GM23338 (cell line): ENCODE data around the gene BCS1L.

ENCODE experiments used
- CREB1 ChIP-seq: fragments of 250-450 bp; sonication (Bioruptor Pico); IDR thresholded peaks from 2 replicates; pipeline ENCODE4 v1.5.0; 2020; ENCODE audit warnings: low read depth, mild to moderate bottlenecking, moderate library complexity
- EZH2 ChIP-seq: fragments of 200-600 bp; sonication (generic); IDR thresholded peaks from one replicate; pipeline ENCODE4 v1.8.0; 2017; ENCODE audit warnings: antibody characterized with exemption, mild to moderate bottlenecking, low read depth; ENCODE audit not compliant: unreplicated experiment
- EZH2phosphoT487 ChIP-seq: fragments of 200-600 bp; sonication (generic); IDR thresholded peaks from one replicate; pipeline ENCODE4 v1.8.1; 2018; ENCODE audit warnings: antibody characterized with exemption; ENCODE audit not compliant: unreplicated experiment
- JUNB ChIP-seq: IDR thresholded peaks from one replicate; pipeline ENCODE4 v1.6.1; 2016; ENCODE audit warnings: antibody characterized with exemption; ENCODE audit not compliant: unreplicated experiment
- TF ChIP-seq, protein P1 (sequence below), 2 experiments: fragments of 200-600 bp in 1 of 2; sonication (generic) in 1 of 2; conservative IDR thresholded peaks; 2 replicates each; pipeline versions ENCODE4 v1.5.1 to v1.6.1; 2016 to 2017; ENCODE audit warnings: antibody characterized with exemption in 2 of 2, low read depth in 2 of 2, mild to moderate bottlenecking in 2 of 2, moderate library complexity in 1 of 2
- TF ChIP-seq, protein P2 (sequence below): IDR thresholded peaks from one replicate; pipeline ENCODE4 v1.6.1; 2018; ENCODE audit warnings: antibody characterized with exemption; ENCODE audit not compliant: unreplicated experiment

DNA sequence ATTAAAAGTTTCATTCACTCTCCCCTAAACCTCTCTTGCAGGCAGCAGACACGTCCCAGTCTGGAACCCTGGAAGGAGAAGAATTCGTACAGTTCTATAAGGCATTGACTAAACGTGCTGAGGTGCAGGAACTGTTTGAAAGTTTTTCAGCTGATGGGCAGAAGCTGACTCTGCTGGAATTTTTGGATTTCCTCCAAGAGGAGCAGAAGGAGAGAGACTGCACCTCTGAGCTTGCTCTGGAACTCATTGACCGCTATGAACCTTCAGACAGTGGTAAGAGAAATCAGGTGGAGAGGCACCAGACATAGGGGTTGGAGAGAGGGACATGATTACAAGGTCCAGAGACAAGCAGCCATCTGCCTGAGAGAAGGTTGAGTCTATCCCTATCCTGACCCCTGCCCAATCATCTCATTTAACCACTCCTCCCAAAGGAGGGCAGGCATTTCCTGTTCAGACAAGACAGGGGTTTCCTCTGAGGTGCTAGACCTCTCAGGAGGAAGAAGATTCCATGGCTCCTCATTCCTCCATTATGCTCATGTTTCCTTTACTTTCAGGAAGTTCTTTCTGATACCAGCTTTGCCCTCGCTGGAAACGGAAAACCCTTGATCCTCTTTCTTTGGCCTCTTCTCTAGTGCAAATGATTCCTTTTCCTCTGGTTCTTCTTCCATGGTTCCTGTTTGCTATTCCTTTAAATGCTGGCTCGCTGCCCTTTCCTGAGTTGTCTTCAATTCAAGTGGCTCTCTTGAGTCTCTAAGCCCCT, 36.7 kb upstream of the BCS1L start:
- TF ChIP-seq, protein P1, sequence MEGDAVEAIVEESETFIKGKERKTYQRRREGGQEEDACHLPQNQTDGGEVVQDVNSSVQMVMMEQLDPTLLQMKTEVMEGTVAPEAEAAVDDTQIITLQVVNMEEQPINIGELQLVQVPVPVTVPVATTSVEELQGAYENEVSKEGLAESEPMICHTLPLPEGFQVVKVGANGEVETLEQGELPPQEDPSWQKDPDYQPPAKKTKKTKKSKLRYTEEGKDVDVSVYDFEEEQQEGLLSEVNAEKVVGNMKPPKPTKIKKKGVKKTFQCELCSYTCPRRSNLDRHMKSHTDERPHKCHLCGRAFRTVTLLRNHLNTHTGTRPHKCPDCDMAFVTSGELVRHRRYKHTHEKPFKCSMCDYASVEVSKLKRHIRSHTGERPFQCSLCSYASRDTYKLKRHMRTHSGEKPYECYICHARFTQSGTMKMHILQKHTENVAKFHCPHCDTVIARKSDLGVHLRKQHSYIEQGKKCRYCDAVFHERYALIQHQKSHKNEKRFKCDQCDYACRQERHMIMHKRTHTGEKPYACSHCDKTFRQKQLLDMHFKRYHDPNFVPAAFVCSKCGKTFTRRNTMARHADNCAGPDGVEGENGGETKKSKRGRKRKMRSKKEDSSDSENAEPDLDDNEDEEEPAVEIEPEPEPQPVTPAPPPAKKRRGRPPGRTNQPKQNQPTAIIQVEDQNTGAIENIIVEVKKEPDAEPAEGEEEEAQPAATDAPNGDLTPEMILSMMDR (conservative IDR thresholded peaks at IDR 0.05; ENCODE audit: low read depth in 2 of 2): no peak
- TF ChIP-seq, protein P2, sequence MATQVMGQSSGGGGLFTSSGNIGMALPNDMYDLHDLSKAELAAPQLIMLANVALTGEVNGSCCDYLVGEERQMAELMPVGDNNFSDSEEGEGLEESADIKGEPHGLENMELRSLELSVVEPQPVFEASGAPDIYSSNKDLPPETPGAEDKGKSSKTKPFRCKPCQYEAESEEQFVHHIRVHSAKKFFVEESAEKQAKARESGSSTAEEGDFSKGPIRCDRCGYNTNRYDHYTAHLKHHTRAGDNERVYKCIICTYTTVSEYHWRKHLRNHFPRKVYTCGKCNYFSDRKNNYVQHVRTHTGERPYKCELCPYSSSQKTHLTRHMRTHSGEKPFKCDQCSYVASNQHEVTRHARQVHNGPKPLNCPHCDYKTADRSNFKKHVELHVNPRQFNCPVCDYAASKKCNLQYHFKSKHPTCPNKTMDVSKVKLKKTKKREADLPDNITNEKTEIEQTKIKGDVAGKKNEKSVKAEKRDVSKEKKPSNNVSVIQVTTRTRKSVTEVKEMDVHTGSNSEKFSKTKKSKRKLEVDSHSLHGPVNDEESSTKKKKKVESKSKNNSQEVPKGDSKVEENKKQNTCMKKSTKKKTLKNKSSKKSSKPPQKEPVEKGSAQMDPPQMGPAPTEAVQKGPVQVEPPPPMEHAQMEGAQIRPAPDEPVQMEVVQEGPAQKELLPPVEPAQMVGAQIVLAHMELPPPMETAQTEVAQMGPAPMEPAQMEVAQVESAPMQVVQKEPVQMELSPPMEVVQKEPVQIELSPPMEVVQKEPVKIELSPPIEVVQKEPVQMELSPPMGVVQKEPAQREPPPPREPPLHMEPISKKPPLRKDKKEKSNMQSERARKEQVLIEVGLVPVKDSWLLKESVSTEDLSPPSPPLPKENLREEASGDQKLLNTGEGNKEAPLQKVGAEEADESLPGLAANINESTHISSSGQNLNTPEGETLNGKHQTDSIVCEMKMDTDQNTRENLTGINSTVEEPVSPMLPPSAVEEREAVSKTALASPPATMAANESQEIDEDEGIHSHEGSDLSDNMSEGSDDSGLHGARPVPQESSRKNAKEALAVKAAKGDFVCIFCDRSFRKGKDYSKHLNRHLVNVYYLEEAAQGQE: no peak
- TF ChIP-seq EZH2 (no peak), EZH2phosphoT487 (no peak), CREB1 (CRISPR knock-in tag) (no peak), JUNB (no peak)
